HG03066 (cell line): Measurements from ENCODE around the gene FZD8.

Experiments
- ATAC-seq: cut with Tn5 transposase; IDR thresholded peaks from one replicate; pipeline ENCODE4 v1.9.1; 2021; ENCODE audit warnings: low read depth; ENCODE audit not compliant: unreplicated experiment

FZD8 gene

DNA sequence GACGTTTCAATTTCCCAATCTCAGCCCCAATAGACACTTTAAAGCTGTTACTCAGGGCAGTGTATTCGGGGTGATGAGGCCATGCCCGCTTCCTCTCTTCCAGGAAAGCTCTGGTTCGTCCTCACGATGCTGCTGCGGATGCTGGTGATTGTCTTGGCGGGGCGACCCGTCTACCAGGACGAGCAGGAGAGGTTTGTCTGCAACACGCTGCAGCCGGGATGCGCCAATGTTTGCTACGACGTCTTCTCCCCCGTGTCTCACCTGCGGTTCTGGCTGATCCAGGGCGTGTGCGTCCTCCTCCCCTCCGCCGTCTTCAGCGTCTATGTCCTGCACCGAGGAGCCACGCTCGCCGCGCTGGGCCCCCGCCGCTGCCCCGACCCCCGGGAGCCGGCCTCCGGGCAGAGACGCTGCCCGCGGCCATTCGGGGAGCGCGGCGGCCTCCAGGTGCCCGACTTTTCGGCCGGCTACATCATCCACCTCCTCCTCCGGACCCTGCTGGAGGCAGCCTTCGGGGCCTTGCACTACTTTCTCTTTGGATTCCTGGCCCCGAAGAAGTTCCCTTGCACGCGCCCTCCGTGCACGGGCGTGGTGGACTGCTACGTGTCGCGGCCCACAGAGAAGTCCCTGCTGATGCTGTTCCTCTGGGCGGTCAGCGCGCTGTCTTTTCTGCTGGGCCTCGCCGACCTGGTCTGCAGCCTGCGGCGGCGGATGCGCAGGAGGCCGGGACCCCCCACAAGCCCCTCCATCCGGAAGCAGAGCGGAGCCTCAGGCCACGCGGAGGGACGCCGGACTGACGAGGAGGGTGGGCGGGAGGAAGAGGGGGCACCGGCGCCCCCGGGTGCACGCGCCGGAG is 34.4 kb downstream of the FZD8 start:
- ATAC-seq, result no peak

DNA sequence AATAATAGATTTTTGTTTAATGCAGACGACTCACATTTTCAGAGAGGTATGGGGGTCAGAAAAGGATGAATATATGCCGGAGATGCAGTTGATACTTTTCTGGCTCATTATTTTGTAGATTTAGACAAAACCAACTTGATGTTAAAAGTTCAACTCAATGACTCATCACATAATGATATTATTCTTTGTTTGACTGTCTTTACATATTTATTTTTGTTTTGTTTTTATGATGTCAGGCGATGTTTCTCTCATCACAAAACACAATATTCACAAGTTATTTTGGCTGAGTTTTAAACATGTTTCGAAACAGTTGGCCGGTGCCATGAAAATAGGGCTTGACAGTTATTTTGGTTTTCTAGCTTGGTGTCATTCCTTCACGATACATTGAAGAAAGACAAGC is 35.7 kb downstream of the FZD8 start:
- ATAC-seq, result no peak

DNA sequence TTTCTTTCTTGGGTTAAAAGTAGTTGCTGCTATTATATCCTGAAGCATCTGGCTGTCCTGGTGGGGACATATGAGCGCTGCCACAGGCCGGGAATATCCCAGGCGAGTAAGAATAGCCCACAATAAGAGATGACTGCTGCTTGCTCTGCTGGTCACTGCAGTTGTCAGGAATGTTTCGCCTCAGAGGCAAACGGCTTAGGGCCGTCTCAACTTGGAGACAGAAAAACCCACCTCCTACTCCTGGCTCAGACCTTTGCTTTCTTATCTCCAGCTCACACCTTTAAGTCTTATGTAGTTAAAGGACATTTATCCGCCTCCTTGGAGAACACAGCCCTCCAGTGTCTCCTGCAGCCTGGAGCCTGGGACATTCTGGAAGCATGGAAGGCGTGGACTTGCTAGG is 36.9 kb downstream of the FZD8 start, which contains the start of gene GJD4:
Gene GJD4 (plus strand): TSS at position 151 of the 400 bp plus-strand sequence. CDS start 227 bp downstream, at position 378.
- ATAC-seq, result no peak

DNA sequence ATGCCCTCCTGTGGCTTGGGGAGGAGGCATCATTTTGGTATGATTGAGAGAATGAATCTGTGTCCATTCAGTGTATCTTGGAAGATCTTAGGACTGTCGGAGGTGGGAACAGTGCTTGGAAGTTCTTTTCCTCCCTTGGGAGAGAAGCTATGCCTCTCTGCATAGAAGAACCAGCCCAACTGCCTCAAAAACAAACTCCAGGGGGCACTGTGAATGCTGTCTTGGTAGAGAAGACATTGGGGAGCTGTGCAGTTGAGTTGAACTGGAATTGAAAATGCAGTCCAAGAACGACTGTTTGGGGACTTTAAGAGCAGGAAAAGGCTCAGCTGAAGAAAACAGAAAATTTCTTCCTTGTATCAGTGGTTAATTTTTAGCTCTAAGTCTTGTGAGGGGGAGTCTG is 41.9 kb downstream of the FZD8 start:
- no peak for ATAC-seq

DNA sequence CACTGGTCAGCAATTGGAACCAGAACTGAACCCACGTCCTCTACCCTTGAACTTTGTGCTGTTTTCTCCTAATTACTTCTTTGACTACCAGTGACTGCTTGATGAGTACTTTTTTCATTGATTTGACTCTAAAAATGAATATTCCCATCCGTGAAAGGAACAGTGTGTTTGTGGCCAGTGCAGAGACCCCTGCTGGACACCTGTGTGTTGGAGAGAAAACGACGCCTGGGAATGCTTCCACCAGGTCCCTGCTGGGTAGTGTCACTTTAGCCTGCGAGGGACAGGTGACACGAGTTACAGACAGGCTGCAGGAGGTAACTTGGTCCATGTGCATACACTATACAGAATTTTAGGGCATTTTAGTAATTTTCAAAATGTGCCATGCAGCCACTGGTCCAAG is 43.7 kb downstream of the FZD8 start:
- no peak for ATAC-seq

DNA sequence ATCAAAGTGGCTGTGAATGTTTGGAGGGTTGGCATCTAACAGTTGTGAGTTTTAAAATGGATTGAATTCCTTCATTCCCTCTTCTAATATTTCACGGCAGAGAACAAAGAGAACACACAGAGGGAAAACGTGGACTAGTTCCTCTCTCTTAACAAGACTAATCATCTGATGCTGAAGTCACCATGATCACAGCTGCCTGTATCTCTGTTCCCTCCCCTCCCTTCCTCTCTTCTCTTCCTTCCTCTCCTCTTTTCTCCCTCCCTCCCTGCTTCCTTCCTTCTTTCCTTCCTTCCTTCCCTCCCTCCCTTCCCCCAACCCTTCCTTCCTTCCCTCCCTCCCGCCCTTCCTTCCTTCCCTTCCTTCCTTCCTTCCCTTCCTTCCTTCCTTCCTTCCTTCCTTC is 47.0 kb downstream of the FZD8 start:
- no peak for ATAC-seq

DNA sequence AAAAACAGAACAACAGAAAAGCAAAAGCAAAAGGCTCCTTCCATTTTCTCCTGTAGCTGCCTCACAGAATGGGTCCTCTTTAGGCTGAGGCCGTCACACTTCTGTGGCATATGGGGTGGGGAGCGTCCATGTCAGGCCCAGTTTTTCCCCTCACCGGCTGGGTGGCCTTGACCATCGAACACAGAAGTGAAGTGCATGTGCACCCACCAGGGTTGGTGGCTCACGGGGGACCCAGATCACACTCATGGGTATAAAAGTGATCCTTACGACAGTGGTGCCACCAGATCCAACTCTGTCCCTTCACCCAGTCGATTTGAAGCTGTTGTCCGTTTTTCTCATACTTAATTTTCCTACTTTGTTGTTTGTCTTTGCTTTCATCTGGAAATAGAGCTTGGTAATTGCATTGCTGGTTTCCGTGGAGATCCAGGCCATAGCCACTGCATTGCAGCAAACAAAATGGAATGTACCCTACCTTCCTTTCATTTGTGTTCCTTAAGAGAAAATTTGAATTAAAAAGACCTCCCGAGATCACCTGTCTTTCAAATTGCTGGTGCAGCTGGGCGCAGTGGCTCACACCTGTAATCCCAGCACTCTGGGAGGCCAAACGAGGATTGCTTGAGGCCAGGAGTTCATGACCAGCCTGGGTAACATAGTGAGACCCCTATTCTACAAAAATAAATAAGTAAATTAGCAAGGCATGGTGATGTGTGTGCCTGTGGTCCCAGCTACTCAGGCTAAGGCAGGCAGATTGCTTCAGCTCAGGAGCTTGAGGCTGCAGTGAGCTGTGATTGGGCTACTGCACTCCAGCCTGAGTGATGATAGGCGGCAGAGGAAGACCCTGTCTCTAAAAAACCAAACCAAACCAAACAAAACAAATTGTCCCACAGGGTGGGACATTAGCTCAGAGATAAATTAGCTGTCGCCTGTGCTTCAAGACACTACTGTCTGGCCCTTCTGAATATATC is 47.7 kb downstream of the FZD8 start:
- ATAC-seq, result no peak

DNA sequence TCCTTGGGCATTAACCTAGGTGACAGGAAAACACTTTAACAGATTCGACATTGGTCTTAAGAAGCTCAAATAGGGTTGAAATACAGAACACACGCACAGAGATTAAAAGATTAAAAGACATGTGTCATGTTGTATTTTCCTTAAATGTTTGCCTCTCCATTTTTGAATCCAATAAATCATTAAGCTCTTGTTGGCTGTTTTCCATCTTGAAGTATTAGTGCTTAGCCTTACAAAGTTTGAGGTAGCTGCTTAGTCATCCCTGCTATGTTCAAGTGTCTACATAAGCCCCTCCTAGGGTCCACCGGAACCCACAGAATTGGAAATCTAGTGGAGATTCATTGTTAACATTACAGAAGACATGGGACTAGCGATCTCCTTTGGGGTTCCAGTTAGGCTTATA is 49.7 kb downstream of the FZD8 start:
- no peak for ATAC-seq

DNA sequence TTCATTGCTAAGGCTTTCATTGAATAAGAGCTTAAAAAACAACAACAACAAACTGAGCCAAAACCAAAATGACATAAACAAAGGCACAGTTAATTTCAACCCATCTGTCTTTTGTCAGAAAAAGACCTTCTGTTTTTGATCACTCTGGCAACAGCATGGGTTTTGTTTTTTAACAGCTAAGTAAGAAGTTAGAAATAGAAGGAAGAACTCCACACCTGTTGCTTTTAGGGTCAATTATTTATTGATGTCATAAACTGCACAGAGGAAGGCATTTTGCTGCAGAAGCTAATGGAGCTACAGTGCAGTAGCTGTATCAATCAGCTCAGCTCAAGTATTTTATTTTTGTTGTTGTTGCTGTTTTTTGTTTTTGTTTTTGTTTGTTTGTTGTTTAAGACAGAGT is 53.3 kb downstream of the FZD8 start:
- no peak for ATAC-seq
